Endometrial microvascular endothelial cells (primary cell): ENCODE results near the gene REM2. TPM values are rescaled to one million over a fixed set of nuclear protein-coding genes. Genes with fewer than 3 reads are reported as not detected.

ENCODE experiments used
- in situ Hi-C: cut with HindIII; loops from 2 replicates; pipeline ENCODE4 v1.10.0; 2017; ENCODE audit warnings: low sequenced_read_pairs, low pct_unique_long_range_greater_than_20kb; ENCODE audit errors: inconsistent ontology term
- total RNA-seq: library from RNA; depleted of rRNA; stranded (reverse); fragments of >200 nt; gene quantifications from one replicate; pipeline ENCODE4 v1.2.3, GENCODE V29; 2015; ENCODE audit errors: inconsistent ontology term

Gene REM2
- total RNA-seq, 1 donor from 2014 or later = not detected

DNA sequence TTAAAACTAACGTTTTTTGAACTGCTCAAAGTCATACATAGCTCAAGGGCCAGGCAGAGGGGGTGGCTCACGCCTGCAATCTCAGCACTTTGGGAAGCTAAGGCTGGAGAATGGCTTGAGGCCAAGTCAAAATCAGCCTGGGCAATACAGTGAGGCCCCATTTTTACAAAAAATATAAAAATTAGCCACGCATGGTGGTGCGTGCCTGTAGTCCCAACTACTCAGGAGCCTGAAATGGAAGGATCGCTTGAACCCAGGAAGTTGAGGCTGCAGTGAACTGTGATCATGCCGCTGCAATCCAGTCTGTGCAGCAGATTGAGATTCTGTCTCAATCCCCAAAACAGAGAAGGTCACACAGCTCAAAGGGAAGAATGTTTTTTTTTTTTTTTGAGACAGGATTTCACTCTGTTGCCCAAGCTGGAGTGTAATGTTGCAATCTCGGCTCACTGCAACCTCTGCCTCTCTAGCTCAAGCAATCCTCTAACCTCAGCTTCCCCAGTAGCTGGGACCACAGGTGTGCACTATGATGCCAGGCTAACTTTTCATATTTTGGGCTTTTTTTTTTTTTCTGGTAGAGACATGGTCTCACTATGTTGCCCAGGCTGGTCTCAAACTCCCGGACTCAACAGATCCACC lies 33.0 kb downstream of the REM2 start:
- in situ Hi-C loops = no loop called here

GRCh38 chr14:22918804-22919600 lies 36.0 kb downstream of the REM2 start, which contains the start of gene RBM23:
TSS of gene RBM23 (minus strand) at chr14:22919149.
- in situ Hi-C loops = no loop called here

DNA sequence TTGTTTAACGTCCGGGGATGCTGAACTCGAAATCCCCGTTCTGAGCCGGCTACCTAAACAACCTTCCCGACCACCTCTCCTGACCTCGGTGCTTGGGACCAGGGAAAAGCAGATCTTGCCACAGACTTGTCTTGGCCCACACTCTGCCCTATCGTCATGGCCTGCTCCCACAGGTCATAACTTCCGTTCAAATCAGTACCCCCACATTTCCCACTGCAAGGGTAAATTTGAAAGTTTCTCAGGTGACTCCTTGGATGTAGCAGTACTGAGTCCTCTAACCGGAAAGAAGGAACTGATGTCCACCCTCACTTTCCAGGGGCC lies 36.5 kb downstream of the REM2 start:
- in situ Hi-C loops = no loop called here

GRCh38 chr14:22920697-22921096 lies 37.7 kb downstream of the REM2 start:
- in situ Hi-C loops = no loop called here

DNA sequence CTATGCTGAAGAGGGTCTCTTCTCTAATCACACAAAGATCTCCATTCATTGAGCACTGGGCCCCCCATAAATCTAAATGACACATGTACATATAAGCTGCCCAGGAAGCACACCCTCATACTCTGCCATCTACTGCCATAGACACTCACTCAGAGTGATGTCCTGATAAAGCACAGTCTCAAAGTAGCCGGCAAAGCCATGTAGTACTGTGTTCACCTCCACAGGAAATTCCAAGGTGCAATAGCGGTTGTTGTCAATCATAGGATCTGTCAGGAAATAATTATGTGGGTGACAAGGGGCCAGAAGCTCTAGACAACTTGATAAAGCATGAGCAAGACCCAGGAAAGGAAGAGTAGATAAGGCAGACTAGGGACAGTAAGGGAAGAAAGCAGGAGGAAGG lies 39.3 kb downstream of the REM2 start:
- in situ Hi-C loops = no loop called here

DNA sequence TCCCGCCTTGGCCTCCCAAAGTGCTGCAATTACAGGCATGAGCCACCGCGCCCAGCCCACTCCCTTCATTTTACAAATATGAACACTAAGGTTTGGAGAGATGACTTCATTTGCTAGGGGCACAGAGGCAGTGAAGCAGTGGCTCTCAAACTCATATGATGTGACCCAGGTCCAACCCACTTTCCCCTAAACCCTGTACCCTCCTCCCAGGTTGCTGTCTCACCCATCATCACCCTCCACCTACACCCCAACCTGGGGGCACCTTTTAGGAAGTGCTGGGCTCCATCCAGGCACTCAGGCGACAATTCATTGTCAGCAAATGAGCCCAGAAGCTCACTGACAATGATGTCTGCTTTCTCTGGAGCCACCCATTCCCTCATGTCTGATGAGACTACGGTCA lies 40.7 kb downstream of the REM2 start:
- in situ Hi-C loops = no loop called here

DNA sequence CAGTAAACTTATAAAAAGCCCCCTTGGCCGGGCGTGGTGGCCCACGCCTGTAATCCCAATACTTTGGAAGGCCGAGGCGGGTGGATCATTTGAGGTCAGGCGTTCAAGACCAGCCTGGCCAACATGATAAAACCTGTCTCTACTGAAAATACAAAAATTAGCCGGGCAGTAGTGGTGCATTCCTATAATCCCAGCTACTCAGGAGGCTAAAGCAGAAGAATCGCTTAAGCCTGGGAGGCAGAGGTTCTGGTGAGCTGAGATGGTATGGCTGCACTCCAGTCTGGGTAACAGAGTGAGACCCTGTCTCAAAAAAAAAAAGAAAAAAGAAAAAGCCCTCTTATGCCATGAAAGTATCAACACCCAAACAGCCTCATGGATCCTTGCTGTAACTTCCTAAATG lies 42.5 kb downstream of the REM2 start:
- in situ Hi-C loops = no loop called here

- in situ Hi-C loops = no loop called here
These were observed 43.3 kb downstream of the REM2 start for GRCh38 chr14:22926316-22926715.

DNA sequence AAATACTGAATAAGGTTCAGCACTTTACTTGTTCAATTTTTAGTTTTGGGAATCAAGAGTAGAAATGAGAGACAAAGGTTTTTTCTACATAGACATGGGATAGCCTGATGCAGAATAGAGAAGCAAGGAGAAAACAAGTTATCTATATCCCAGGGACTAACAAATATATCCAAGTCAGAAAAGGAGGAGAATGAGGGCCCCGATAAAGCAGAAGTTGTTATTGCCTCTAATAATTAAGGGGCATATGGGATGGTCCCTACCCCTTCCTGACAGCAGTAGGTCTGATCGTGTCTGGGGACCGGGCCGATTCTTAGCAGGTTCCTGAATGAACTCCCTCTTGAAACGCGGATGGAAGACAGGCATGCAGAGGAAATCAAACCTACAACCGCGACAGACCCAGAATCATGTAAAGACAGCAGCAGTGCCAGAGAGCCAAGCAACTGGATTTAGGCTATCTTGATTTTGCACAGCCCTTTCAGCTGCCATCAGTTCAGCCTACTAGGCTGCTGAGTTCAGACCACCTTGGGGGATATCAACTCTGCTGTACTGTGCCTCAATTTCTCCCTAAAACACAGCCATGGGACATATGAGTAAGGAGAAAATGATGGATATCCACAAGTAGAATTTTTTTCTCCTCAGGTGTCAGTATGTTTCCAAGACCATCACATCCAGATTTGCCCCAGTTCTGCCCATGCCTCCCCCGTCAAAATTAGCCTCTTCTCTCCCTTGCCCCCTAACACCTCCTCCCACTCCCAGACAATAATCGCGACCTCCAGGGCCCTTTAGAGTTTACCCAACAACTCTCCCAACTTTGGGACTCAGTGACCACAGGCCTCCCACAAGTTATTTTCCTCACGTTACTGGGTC lies 45.4 kb downstream of the REM2 start:
- in situ Hi-C loops = no loop called here

DNA sequence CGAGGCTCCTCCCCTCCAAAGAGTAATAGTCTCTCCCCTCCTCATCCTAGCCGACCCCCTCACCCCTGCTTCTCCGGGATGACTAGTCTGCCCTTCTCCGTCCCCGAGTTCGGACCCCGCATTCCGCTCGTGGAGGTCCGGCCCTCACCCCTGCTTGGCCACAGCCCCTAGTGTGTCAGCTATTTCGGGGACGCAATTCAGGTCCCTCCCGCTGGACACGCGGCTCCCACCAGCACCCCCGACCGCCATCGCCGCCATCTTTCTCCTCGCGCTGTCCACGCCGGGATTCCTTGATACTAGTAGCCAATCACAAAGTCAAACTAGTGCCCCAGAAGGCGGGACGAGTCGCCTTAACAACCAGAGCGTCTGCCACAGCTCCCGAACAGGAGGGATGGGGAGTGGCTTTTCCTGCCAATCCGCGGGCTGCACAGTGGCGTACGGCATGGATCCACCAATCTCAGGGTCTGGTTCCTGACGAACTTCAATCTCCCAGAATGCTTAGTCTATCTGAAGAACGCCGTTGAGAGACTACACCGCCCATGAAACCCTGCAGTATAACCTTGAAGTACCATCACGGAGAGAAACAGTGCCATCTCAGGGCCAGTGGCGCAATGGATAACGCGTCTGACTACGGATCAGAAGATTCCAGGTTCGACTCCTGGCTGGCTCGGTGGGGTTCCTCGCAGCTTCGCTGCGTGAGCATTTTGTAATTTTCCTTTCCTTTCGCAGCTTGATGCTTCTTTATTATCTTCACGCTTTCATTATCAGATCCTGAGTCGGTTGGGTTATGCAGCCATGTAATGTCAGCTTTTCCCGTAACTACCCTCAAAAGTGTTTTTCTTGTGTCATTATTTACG lies 46.3 kb downstream of the REM2 start, which contains the start of gene PRMT5:
Gene PRMT5, minus strand, starts transcription at position 273 of the 857 bp plus-strand sequence. Its CDS starts 15 bp downstream, at position 258.
- in situ Hi-C loops = no loop called here

DNA sequence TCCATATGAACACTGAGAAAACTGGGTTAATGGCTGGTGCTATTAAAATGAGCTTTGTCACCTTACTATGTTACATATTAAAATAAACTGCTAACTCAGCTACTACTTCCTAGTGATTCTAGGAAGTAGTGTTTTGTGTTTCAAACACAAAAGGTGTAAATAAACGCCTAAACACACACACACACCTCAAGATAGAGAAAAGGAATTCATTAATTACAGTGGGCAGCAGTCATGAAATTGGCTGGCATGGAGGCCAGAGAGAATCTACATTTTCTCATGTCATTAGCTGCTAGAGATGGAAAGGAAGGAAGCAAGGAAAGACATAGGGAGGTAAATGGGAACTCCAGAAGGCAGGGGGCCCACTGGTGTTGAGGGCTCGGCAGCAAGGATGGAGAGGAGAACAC lies 46.9 kb downstream of the REM2 start:
- in situ Hi-C loops = no loop called here

DNA sequence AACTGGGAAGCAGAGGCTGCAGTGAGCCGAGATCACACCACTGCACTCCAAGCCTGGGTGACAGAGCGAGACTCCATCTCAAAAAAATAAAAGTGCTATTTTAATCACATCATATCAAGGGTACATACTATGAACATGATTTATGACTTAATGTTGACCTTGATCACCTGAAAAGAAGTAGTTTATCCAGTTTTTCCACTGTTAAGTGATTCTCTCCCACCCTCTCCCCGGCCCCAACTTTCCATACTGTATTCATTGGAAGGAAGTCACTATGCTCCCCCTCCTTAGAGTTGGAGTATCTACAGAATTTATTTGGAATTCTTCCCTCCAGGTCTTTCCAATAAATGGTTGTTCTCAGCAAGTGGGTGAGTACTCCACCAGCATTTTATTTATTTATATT lies 49.1 kb downstream of the REM2 start:
- in situ Hi-C loops = no loop called here

GRCh38 chr14:22935156-22935555 lies 52.1 kb downstream of the REM2 start:
- in situ Hi-C loops = no loop called here

Other genes starting within 250 kb of the REM2 start
- gene OR6J1, start 238.9 kb upstream of the REM2 start, total RNA-seq = not detected
- gene OXA1L, start 116.5 kb upstream of the REM2 start, total RNA-seq = 203 TPM
- 20.1 TPM for gene SLC7A7, start 67.8 kb upstream of the REM2 start, total RNA-seq
- gene MRPL52, start 53.3 kb upstream of the REM2 start, total RNA-seq = 310 TPM
- 416 TPM for gene MMP14, start 46.6 kb upstream of the REM2 start, total RNA-seq
- gene LRP10, start 11.5 kb upstream of the REM2 start, total RNA-seq = 136 TPM
- 112 TPM for gene RBM23, start 35.9 kb downstream of the REM2 start, total RNA-seq
- gene PRMT5, start 46.2 kb downstream of the REM2 start, total RNA-seq = 91.2 TPM
- 72.8 TPM for gene HAUS4, start 73.9 kb downstream of the REM2 start, total RNA-seq
- gene AJUBA, start 99.3 kb downstream of the REM2 start, total RNA-seq = 62.3 TPM
- gene C14orf93, start 126.9 kb downstream of the REM2 start, total RNA-seq = 7.4 TPM
- gene PSMB5, start 151.7 kb downstream of the REM2 start, total RNA-seq = 352 TPM
- not detected for gene PSMB11, start 159.0 kb downstream of the REM2 start, total RNA-seq
- gene CDH24, start 174.3 kb downstream of the REM2 start, total RNA-seq = 17.2 TPM
- 75.6 TPM for gene ACIN1, start 211.9 kb downstream of the REM2 start, total RNA-seq
- gene C14orf119, start 212.3 kb downstream of the REM2 start, total RNA-seq = 51.6 TPM
- gene CIROP, start 221.8 kb downstream of the REM2 start, total RNA-seq = not detected
- gene CEBPE, start 236.0 kb downstream of the REM2 start, total RNA-seq = not detected